Ecto neural progenitor cell (in vitro differentiated cells): ENCODE results near the gene ACP3.
"Not testable (repeated sequence)": the region's sequence is repeated elsewhere in the genome, so short reads cannot be mapped to it uniquely, and the experiment has no call there.

Experiments used
- DNase-seq: peaks from one replicate; pipeline ENCODE4 v3.0.0-alpha.2; 2018; ENCODE audit warnings: low spot score

The ACP3 gene

GRCh38 chr3:132362329-132362728, 45.1 kb downstream of the ACP3 start:
- no peak for DNase-seq

GRCh38 chr3:132368515-132368914, 51.3 kb downstream of the ACP3 start:
- DNase-seq, result no peak

GRCh38 chr3:132368962-132369361, 51.8 kb downstream of the ACP3 start:
- no peak for DNase-seq

- not testable (repeated sequence) for DNase-seq
Observed at GRCh38 chr3:132376945-132377354, 59.7 kb downstream of the ACP3 start.

GRCh38 chr3:132378048-132378762, 61.0 kb downstream of the ACP3 start:
- DNase-seq, result no peak

- no peak for DNase-seq
Observed at GRCh38 chr3:132378846-132379245, 61.6 kb downstream of the ACP3 start.

- no peak for DNase-seq
Observed at GRCh38 chr3:132380920-132381319, 63.7 kb downstream of the ACP3 start.

GRCh38 chr3:132381348-132381944, 64.2 kb downstream of the ACP3 start:
- no peak for DNase-seq

- DNase-seq, result no peak
Observed at GRCh38 chr3:132382267-132382666, 65.1 kb downstream of the ACP3 start.

GRCh38 chr3:132382688-132383194, 65.5 kb downstream of the ACP3 start:
- DNase-seq, result no peak

- DNase-seq, result no peak
Observed at GRCh38 chr3:132386259-132386658, 69.1 kb downstream of the ACP3 start.

- not testable (repeated sequence) for DNase-seq
Observed at GRCh38 chr3:132392675-132393074, 75.5 kb downstream of the ACP3 start.

GRCh38 chr3:132394320-132394719, 77.1 kb downstream of the ACP3 start:
- no peak for DNase-seq

GRCh38 chr3:132395126-132395525, 77.9 kb downstream of the ACP3 start:
- DNase-seq, result no peak

- no peak for DNase-seq
Observed at GRCh38 chr3:132396255-132396654, 79.0 kb downstream of the ACP3 start.

- DNase-seq, result not testable (repeated sequence)
Observed at GRCh38 chr3:132396776-132397175, 79.6 kb downstream of the ACP3 start.

GRCh38 chr3:132399054-132399929, 82.1 kb downstream of the ACP3 start:
- no peak for DNase-seq

GRCh38 chr3:132401255-132401654, 84.0 kb downstream of the ACP3 start:
- DNase-seq, result no peak

- DNase-seq, result no peak
Observed at GRCh38 chr3:132404276-132404675, 87.1 kb downstream of the ACP3 start.

- no peak for DNase-seq
Observed at GRCh38 chr3:132405188-132405587, 88.0 kb downstream of the ACP3 start.

- no peak for DNase-seq
Observed at GRCh38 chr3:132405609-132406299, 88.5 kb downstream of the ACP3 start.

GRCh38 chr3:132406587-132406986, 89.4 kb downstream of the ACP3 start:
- DNase-seq, result no peak
